G401.6 (cell line): Measurements from ENCODE around the gene HIPK2.

Source experiments
- FAIRE-seq: peaks from 2 replicates; lab custom pipeline; 2012; peaks lifted over from hg19 to GRCh38; lab: Jason Lieb, UNC

HIPK2 gene

DNA sequence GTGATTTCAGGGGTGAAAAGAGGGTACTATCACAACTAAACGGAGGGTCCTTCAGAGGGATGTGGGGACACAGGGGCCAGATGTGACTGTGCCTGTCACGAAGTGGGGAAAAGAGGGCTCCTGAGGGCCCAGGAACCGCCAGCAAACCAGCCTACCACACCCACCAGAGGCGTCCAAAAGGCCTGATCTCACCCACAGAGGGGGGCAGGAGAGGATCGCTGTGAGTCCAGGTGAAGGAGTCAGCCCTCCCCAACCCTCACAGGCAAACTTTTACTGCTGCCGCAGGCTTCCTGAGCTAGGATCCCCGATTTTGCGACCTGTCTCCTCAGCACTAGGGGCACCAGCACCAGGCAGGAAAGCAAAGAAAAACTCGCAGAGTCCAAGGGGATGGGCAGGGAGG is 64.7 kb downstream of the HIPK2 start:
- no peak for FAIRE-seq

DNA sequence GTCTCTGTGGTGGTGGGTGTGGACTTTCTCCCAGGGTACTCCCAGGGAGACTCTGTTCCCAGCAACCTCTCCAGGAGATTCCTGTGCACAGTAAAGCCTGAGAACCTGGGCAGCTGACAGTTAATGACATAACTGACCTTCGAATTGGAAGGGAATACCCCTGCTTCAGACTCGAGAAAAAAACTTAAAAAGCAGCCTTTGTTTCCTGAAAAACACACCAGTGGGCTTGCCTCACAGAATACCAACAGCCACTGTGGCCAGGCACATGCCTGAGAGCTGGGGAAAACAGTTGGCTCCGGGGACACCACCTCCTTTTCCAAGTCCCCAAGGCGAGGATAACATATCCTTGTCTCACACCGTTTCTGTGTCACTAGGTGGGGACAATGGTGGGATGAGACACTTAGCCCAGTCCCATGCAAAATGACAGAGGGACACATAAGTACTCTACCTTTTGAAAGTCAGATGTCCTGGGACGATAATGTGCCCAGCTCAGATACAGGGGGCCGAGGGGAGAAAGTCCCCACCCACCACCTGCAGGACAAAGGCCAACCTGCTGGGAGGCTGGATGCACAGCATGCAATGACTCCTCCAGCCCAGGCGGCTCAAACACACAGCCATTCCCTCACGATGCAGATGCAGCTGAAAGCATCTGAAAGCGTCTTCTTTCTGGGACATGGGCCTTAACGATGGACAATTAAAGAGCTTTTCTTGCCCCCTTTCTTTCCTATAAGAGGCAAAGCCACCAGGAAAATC is 65.6 kb downstream of the HIPK2 start:
- no peak for FAIRE-seq

DNA sequence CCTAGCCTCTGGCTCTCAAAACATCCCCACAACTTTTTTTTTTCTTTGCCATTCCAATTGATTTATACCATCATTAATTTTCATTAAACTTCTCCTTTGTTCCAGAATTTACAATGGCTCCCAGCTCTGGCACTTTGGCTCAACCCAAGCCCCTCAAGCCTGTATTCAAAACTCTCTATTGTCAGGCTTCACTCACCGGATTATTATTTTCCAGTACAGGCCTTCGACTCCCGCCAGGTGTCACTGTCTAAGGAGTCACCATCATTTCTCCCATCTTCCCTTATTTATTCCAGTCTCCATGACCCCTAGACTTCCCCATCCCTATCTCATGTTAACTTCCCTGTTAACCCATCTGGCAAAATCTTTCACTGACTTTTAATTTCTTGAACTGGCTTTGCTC is 67.8 kb downstream of the HIPK2 start:
- no peak for FAIRE-seq

DNA sequence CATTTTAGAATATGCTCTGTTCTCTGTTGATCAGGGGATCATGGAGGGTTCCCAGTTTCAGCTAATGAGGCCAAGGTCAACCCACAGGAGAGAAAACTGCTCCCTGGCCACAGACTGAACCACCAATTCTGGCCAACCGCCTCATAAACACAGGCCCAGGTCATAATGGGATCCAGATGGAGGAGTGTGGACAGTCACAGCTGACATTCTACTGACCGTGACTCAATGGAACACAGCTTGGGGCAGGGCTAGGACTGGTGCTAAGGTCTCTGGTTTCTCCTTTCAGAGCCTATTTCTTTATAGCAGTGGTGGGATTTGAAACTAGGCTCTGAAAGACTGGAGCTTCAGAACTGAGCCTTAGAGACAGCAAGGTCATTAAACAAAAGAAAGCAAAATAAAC is 68.3 kb downstream of the HIPK2 start:
- no peak for FAIRE-seq

DNA sequence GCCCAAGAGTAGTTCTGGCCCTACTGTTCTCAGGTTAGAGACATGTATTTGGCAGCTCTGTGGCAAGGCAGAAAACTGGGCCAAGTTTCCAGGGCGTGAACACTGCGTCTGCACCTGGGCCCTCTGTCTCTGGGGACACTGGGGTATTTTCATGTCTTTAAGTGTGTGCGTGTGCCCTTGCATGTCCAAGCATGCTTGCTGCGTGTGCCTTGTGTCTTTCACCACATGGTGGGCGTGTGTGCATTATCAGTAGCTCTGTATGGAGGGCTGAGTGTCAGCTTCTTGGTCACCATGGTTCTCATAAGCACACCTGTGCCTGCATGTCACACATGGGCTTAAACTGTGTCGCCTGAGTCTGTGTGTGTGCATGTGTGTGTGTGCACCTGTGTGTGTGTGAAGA is 69.3 kb downstream of the HIPK2 start:
- no peak for FAIRE-seq

DNA sequence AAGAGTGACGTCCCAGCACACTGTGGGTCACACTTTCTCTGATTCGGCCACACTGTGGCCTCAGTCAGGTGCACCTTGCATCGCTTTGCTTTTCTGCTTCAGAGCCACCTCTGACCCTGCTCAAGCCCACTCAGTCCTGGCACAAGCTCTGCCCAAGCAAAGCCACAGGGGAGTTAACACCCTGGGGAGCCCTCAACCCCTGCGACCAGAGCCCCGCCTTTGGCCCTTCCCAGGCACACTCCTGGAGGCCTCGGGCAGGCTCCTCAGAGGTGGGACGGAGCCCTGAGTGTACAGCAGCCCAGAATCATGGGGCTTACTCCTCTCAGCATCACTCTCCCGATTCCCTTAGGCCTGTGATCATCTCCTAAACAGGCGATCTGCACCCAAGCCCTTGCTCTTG is 71.0 kb downstream of the HIPK2 start:
- no peak for FAIRE-seq

DNA sequence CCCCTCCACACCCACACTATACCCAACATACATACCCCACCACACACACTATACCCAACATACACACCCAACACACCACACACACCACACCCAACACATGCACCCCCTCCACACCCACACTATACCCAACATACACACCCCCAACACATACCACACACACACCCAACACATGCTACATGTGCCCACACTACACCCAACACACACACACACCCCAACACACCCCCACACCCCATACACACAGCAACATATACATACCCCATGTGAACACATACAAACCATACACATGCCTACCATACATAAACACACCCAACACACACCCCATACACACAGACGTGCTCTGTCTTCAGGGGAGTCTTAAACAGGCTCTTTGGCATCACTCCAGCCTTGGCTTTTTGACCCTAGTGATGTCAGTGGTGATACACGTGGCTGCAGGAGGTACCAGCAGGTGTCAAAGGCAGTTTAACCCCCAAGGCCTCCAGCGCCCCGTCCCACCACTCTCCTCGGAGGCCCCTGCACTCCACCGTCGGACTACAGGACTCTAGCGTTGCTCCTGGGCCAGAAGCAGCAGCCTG is 73.4 kb downstream of the HIPK2 start:
- FAIRE-seq: no peak

DNA sequence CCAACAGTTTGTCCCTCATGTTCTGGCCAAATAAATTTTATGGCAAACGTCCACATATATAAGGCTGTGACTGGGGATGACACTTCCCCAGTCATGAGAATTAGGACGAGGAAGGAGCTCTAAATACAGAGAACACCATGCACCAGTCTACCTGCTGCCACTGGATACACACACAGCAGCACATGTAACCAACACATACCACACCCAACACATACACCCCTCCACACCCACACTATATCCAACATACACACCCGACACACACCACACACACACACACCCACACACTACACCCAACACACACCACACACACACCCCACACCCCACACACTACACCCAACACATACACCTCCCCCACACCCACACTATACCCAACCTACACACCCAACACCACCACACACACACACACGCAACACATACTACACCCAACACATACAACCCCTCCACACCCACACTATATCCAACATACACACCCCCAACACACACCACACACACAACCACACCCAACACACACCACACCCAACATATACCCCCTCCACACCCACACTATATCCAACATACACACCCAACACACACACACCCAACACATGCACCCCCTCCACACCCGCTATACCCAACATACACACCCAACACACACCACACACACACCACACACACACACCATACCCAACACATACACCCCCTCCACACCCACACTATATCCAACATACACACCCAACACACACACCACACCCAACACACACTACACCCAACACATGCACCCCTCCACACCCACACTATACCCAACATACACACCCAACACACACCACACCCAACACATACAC is 74.1 kb downstream of the HIPK2 start:
- no peak for FAIRE-seq

DNA sequence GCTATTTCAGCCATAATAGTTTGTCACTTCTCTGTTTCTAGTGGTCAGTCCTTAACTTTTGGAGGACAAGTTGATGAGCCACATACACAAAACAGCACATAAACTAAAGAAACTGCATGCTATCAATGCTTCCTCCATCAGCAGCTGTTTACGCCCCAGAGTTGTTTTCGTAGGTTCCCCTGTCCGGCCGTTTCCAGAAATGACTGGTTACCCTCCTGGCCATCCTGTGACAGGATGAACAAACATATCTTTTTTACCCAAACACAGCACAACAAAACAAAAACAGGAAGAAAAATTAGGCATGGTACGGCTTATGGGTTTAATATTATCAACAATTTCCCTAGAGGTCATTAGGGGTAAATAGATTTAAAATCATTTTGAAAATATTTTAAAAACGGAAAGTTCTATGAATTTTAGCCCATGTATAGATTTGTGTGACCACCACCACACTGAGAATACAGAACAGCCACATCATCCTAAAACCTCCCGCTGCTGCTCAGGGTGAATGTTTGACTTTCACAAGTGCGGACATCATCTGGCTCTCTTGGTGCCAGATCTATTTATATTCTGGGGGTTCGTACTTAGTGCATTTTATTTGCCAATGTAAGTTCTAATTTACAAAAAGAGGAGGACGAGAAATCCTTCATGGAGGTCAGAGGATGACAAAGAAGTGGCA is 74.8 kb downstream of the HIPK2 start:
- no peak for FAIRE-seq

DNA sequence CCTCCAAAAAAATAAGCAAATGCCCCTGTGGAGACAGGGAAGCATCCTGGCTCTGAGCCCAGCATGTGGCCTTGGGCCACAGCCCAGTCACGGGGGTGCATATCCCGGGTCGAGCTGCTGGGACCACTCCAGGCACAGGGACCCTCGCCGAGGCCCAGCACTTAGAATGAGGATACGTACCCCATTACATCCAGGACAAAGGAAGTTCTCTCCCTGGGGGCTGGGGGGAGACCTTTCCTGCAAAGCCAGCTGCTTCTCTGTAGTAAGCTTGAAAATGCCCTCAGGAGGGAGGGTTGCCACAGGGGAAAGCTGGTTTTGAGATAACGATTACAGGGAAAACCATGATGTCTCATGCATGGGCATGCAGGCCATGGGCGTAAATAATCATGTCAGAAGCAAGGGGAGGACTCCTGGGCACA is 75.5 kb downstream of the HIPK2 start:
- FAIRE-seq: no peak

DNA sequence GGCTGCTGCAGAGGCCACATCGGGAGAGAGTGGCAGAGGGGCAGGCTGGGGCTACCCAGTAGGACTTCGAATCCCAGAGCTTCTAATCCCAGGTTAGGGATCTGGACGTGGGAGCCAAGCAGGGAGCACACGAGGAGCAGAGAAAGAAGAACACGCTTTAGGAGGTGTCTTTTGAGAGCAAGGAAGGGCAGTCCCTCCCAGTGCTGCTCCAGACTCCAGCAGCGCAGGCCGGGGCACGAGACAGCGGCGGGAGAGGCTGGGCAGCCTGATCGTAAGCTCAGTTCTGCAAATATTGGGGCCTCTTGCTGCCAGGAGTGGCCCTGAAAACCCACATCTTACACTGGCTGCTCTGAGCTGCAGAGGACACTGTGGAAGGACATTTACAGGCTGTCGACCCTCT is 75.9 kb downstream of the HIPK2 start:
- no peak for FAIRE-seq

DNA sequence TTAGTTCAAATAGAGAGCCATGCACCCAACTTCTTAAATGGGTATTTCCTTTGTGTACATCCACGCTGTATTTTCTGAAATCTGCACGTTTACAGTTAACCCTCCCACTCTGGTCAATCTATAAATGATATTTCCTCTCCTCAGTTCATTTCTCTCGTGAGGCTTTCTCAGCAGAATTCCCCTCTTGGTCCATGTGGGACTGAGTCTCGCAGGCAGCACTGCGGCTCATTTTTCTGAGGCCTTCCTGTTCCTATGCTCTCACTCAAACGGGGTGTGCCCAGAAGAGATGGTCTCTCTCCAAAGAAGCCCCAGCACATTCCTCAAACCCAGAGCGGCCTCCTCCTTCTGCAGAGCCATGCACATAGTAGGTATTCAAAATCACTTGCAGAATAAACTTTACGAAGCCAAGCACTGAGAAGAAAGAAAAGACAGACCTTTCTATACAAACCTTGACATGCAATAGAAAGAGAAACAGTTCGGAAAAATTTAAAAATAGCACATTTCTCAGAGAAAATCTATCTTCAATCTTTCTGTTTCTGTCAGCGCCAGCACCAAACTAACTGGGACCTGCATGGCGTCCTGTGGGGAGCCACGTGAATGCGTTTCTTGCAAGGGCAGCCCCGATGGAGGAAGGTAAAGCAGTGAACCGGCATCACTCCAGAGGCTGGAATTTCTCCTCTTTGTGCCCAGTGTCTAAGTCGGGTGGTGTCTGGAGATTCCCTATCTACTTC is 77.1 kb downstream of the HIPK2 start:
- FAIRE-seq: no peak

DNA sequence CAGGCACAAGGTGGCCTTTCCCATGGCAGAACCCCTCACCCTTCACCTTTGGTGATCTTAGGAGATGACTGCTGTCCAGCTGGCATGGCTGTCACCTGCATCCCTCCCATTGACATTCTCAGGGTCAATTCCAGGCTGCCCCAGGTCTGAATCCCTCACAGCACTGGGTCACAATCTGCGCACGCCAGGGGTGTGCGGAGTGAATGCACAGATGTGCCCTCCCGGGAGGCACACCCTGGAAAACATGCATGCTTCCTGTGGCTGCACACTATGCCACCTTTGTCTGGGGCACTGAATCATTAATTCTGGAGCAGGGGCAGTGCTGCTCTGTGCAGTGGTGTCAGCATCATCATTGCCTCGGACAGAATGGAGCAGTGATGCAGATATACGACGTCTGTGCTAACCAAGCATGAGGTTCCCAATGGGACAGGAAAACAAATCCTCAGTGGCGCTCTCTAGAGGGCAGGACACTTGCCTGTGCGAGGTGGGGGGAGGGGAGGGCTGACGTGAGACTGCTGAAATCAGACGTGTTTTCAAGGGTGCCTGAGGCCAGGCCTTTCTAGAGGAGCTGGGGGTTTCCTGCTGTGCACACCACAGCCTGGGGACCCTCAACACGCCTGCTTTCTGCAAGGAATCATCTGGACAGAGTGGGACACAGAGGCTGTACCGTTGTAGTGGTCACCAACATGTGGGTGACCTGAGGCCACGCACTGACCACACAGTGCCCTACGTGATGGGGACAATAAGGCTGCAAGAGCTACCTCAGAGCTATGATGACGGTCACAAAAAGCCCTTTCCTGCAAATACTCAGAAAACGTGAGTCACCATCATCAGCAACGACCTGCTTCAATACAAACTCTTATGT is 77.9 kb downstream of the HIPK2 start:
- no peak for FAIRE-seq

DNA sequence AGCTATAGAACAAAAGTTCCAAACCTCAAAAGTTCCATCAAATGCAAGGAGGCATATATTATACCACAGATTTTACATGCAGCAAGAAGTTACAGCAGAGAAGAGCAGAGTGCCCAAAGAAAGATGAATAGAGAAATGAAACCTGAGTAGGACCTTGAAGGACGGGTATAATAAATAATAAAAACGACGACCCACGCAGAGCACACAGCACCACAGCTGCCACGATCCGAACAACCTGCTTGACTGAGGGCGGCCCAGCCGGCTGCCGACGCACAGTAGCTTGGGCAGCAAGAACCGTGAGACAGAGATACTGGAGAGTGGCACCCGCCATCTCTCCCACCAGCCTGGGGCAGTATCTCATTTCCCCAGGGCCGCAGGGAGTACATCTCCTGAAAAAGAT is 79.0 kb downstream of the HIPK2 start:
- FAIRE-seq: no peak

DNA sequence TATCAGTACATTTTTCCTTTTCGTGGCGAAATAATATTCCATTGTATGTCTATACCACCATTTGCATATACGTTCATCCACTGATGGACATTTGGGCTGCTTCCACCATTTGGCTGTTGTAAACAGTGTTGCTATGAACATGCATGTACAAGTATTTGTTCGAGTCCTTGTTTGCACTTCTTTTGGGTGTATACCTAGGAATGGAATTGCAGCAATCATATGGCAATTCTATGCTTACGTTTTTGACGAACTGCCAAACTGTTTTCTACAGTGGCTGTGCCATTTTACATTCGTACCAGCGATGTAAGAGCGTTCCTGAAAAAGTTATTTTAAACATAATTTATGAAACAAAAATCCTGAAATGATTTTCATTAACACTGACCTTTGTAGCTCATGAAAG is 79.5 kb downstream of the HIPK2 start:
- no peak for FAIRE-seq

DNA sequence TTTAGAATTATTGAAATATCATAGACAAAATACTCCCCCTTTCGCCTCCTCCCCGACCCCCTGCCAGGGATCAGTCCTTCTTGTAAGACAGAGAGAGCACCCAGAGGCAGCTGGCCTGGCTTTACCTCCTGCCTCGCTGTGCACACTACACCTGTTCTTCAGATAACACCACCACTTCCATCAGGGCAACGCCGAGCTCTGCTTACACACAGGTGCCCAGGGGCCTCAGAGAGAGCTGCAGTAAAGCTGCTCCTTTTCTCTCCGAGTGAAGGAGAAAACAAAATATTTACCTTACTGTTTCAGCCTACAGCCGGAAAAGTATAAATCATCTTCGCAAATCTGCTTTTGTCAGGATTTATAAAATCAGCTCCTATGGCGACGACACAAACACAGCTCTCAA is 80.7 kb downstream of the HIPK2 start:
- FAIRE-seq: no peak

DNA sequence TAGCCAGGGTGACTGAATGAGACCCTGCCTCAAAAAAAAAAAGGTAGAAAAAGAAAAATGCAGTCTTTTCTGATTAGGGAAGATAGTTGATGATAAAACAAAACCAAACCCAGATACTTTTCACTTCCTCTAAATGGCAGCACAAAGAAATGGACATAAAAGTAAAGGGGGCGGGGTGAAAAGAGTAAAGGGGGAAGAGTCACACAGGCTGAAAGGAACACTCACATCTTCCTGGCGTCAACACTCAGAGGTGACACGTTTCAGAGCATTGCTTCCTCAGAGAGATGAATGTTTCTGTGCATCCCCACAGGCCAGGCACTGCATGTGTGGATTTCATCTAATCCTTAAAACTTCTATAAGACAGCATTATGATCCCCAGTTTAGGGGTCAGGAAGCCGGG is 81.2 kb downstream of the HIPK2 start:
- FAIRE-seq: no peak

DNA sequence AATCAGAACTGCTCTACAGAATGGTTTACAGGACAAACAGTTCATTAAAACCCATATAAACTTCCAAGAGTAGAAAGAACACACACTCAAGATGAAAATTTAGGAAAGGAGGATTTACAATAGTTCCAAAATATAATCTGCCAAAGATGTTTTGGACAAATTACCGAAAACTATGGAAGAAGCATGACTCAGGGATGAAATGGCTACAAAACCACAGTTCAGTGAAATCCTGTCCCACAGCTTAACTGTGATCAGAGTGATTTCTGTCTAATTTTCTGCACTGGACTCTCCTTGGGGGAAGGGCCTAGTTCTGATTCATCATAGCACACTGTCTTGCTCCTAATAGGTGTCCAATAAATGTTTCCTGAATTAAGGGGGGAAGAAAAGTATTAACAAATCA is 82.2 kb downstream of the HIPK2 start:
- no peak for FAIRE-seq

DNA sequence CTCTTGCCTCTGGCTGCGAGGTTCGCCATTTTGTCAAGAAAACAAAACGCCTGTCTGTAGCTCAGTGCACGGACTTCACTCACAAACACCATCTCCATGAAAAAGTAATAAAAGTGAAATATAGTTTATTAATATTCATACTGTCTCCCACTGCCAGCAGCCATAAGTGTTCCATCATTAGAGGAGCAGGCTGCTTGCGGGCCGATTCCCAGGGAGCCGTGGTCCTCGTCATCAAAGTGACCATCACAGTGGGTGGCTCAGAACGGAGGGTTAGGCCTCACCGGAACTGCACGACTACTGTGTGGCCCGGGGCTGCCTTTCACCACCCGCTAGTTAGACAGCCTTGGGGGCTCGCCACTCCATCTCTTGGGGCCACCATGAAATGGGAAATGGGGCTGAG is 82.7 kb downstream of the HIPK2 start:
- FAIRE-seq: no peak

DNA sequence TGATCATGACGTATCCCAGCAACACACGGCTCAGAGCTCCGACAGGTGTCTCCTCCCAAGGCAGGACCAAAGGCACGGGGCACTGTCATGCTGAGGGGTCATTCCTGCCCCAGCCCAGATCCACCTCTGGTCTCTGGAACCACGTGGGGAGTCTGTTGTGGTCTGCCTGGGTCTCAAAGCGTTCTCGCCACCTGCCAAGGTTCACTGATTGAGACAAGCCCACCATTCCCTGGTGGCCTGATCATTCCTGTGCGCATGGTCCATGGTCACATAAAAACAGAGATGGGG is 83.5 kb downstream of the HIPK2 start:
- no peak for FAIRE-seq

DNA sequence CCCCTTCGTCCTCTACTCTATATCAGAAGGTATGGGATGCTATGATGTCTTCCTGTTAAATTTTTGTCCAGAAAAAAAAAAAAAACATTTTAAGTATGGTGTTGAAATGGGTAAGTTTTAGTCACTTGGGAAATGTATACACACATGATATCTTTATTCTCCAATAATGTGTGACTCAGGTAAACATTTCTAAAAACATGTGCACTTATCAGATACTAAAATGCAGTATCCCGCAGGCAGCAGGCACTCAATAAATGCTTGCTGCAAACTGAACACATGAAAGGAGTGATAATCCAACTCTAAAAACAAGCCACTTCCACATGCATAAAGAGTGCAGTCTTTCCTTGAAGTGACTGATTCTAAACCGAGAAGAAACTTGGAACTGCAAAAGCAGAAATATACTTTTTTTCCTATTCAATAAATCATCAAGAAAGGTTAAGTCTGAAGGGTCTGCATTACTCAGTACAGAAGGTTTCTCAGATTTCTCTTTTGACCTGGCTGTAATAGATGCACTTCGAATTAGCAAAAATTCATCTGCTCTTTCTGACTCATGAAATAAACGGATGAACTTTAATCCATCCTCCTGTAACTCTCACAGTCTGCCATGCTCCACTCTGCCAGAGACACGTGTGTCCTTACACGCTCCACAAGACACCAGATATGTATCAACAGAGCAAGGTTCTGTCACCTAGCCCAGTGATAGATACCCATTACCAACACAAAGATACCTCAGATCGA is 84.0 kb downstream of the HIPK2 start:
- FAIRE-seq: no peak
